Glomerular visceral epithelial cell (primary cell): ENCODE results near the gene CCL24.
A peak's percentile ranks its signal among the peaks of the same experiment; 100 is the strongest.
"Not testable (repeated sequence)": the region's sequence is repeated elsewhere in the genome, so short reads cannot be mapped to it uniquely, and the experiment has no call there.

Experiments
- DNase-seq: peaks from one replicate; pipeline ENCODE4 v3.0.0-alpha.2; 2016; ENCODE audit errors: extremely low spot score

The CCL24 gene

DNA sequence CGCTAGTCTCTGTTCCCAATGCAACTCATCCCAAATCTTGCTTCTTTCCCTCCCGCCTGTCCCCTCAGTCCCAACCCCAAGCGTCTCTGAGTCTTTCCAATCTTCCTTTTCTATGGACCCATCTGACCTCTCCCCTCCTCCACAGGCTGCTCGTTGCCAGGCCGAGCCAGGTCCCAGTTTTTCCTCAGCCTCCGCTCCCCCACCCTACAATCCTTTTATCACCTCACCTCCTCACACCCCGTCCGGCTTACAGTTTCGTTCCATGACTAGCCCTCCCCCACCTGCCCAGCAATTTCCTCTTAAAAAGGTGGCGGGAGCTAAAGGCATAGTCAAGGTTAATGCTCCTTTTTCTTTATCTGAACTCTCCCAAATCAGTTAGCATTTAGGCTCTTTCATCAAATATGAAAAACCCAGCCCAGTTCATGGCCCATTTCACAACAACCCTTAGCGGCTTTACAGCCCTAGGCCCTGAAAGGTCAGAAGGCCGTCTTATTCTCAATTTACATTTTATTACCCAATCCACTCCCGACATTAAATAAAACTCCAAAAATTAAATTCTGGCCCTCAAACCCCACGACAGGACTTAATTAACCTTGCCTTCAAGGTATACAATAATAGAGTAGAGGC lies 32.8 kb downstream of the CCL24 start:
- DNase-seq, result not testable (repeated sequence)

DNA sequence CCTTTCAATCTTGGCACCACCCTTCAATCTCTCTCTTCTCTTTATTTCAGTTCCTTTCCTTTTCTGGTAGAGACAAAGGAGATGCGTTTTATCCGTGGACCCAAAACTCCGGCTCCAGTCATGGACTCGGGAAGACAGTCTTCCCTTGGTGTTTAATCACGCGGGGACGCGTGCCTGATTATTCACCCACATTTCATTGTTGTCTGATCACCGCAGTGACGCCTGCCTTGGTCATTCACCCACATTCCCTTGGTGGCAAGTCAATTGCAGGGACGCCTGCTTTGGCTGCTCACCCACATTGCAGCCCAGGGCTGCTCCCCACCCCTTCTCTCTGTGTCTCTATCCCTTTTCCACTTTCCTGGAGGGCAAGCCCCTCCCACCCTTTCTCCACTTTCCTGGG lies 34.1 kb downstream of the CCL24 start:
- DNase-seq, result peak; percentile 14

GRCh38 chr7:75779035-75779434 lies 34.6 kb downstream of the CCL24 start:
- not testable (repeated sequence) for DNase-seq

DNA sequence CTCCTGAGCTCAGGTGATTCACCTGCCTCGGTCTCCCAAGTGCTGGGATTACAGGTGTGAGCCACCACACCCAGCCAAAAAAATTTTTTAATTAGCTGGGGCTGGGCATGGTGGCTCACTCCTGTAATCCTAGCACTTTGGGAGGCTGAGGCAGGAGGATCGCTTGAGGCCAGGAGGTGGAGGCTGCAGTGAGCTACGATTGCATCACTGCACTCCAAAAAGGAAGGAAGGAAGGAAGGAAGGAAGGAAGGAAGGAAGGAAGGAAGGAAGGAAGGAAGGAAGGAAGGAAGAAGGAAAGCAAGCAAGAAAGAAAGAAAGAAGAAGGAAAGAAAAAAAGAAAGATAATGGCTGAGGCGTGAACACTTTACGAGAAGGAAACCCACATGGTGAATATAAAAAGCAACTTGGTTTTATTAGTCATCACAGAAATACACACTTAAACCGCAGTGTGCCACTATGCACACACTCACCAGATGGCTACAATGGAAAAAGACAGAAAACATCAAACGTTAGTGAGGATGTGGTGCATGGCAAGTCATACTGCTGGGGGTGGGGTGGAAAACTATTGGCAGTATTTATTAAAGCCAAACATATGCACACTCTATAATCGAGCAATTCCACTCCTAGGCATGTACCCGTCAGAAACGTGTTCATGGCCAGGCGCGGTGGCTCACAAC lies 37.2 kb downstream of the CCL24 start:
- peak; percentile 54 for DNase-seq

DNA sequence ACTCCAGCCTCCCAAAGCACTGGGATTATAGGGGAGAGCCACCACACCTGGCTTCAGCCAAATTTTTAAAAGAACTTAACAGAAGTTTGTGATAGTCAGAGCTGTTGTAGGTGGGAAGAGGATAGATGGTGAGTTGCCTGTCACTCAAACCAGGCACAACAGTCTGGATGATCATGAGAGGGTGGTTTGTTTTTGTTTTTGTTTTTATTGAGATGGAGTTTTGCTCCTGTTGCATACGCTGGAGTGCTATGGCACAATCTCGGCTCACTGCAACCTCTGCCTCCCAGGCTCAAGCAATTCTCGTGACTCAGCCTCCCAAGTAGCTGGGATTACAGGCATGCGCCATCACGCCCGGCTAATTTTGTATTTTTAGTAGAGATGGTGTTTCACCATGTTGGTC lies 39.6 kb downstream of the CCL24 start:
- DNase-seq, result not testable (repeated sequence)

GRCh38 chr7:75772081-75773077 lies 41.2 kb downstream of the CCL24 start, which contains the start of gene CCL26:
TSS of gene CCL26 (minus strand) at chr7:75772211. CDS start at chr7:75772176, 35 bp downstream.
- DNase-seq, result peak; percentile 20

GRCh38 chr7:75771224-75771623 lies 42.4 kb downstream of the CCL24 start:
- no peak for DNase-seq

- peak; percentile 49 for DNase-seq
Observed at GRCh38 chr7:75762350-75762917, 51.2 kb downstream of the CCL24 start.

DNA sequence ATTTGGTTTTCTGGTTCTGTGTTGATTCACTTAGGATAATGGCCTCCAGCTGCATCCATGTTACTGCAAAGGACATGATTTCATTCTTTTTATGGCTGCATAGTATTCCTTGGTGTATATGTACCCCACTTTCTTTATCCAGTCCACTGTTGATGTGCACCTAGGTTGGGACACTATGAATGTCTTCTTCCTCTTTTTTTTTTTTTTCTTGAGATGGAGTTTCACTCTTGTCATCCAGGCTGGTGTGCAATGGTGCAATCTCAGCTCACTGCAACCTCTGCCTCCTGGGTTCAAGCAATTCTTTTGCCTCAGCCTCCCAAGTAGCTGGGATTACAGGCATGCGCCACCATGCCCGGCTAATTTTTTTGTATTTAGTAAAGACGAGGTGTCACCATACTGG lies 51.8 kb downstream of the CCL24 start:
- not testable (repeated sequence) for DNase-seq
